Small intestine (tissue), 7 donors: Measurements from ENCODE around the gene MAN1B1. TPM values are rescaled to one million over a fixed set of nuclear protein-coding genes. Genes with fewer than 3 reads are reported as not detected.
"Not testable (repeated sequence)": the region's sequence is repeated elsewhere in the genome, so short reads cannot be mapped to it uniquely, and the experiment has no call there.

Experiments used
- DNase-seq, 2 donors: peaks; one replicate each; pipeline versions ENCODE4 v3.0.0 to v3.0.0-alpha.2; 2013
- FAIRE-seq: peaks from 2 replicates; lab custom pipeline; 2012; peaks lifted over from hg19 to GRCh38; lab: Jason Lieb, UNC
- H3K27ac ChIP-seq, 3 donors: one replicate each; pipeline ENCODE4 v1.5.1; 2013; ENCODE audit warnings: low read length in 2 of 3, mild to moderate bottlenecking in 2 of 3, control low read depth in 1 of 3, inconsistent platforms in 1 of 3, low read depth in 1 of 3, moderate library complexity in 1 of 3
- H3K27me3 ChIP-seq, 3 donors: one replicate each; pipeline ENCODE4 v1.6.1; 2013; ENCODE audit warnings: low read length in 3 of 3, inconsistent platforms in 1 of 3; ENCODE audit not compliant: control insufficient read depth in 3 of 3, insufficient read depth in 3 of 3
- H3K36me3 ChIP-seq, 3 donors: one replicate each; pipeline ENCODE4 v1.6.1; 2013; ENCODE audit warnings: low read length in 3 of 3, inconsistent platforms in 1 of 3, low read depth in 1 of 3, mild to moderate bottlenecking in 1 of 3, moderate library complexity in 1 of 3; ENCODE audit not compliant: control insufficient read depth in 3 of 3, insufficient read depth in 2 of 3
- H3K4me1 ChIP-seq, 3 donors: one replicate each; pipeline ENCODE4 v1.6.1; 2013; ENCODE audit warnings: low read length in 2 of 3, inconsistent platforms in 1 of 3, low read depth in 1 of 3, mild to moderate bottlenecking in 1 of 3, moderate library complexity in 1 of 3; ENCODE audit not compliant: control insufficient read depth in 3 of 3, insufficient read depth in 2 of 3
- H3K4me3 ChIP-seq, 3 donors: one replicate each; pipeline ENCODE4 v1.5.1; 2013; ENCODE audit warnings: low read length in 3 of 3, control low read depth in 1 of 3, inconsistent platforms in 1 of 3, low read depth in 1 of 3, mild to moderate bottlenecking in 1 of 3, moderate library complexity in 1 of 3
- H3K9me3 ChIP-seq, 2 donors: one replicate each; pipeline ENCODE4 v1.6.1; 2013; ENCODE audit warnings: low read depth in 1 of 2, low read length in 1 of 2; ENCODE audit not compliant: control insufficient read depth in 2 of 2, insufficient read depth in 1 of 2
- WGBS, 3 donors: extraction: QIAGEN DNeasy Blood & Tissue Kit; methylation state at CpG; one replicate each; pipeline ENCODE4 v1.1.7; 2013; 5-methylcytosine and 5-hydroxymethylcytosine counted together
- polyA plus RNA-seq, 4 donors: library from polyadenylated mRNA; stranded (reverse) in 3 of 4; unstranded in 1 of 4; fragments of 200-250 nt in 3 of 4; fragments of 120-200 nt in 1 of 4; gene quantifications; one replicate each; pipeline versions ENCODE4 v1.2.1 to v1.2.3, GENCODE V29; 2013
- donor health status: healthy with polysubstance abuse.
- donor health status: control.
- donor health status: control.
- donor health status: Bipolar disorder and iron deficiency.
- donor health status: healthy.

Gene MAN1B1
- polyA plus RNA-seq, 4 donors, result 40.3 to 69.4 (median 42.5) TPM

DNA sequence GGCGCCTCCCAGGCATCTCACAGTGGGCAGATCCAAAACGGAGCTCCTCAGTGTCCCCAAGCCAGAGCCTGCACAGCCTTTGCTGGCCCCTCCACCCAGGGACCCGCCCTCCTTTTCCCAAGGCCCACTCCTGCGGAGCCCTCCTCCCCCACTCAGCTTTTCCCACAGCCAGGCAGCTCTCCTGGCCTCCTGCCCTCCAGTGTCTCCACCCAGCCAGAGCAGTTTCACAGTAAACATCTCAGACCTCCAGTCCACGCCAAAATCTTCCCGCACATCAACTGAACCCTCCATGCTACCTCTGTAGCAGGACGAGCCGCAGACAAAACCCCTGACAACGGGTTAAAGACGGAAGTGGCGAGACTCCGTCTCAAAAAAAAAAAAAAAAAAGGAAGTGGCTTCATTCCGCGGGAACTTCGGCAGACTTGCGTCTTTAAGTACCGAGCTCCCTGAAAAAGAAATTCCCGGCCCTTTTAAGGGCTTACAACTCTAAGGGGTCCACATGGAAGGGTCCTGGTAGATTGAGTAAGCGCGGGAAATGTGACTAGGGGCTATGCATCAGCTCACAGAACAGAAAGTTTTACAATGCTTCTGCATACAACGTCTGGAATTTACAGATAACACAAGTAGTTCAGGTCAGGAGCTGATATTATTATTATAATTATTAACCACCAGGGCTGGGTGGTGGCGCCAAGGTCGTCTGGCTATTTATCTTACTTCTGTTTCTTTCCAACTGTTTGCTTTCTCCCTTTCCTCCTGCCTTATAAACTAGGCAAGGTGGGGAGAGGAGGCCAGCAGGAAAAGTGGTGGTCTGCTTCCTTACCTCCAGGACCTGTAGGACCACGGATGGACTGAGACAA lies 40.7 kb downstream of the MAN1B1 start:
- H3K27me3 ChIP-seq, result peaks cover 0 to 4% (median 1%) of the 10 kb centered on the region in 3 donors
- H3K4me3 ChIP-seq, result peak overlapping the region in 2 of 3 donors; percentile 72 to 80
- 0 to 15% (median 4%) methylated on average over 24 of the region's 24 CpGs for WGBS, 3 donors
- H3K36me3 ChIP-seq, result no peaks in the 10 kb centered on the region
- FAIRE-seq (no peak), DNase-seq (peak; percentile 76 to 83)
- H3K4me1 ChIP-seq, result peaks cover 0 to 23% (median 6%) of the 10 kb centered on the region in 3 donors
- peak overlapping the region; percentile 73 to 94 (median 78) for H3K27ac ChIP-seq
- peaks cover 0 to 5% of the 10 kb centered on the region in 2 donors for H3K9me3 ChIP-seq

DNA sequence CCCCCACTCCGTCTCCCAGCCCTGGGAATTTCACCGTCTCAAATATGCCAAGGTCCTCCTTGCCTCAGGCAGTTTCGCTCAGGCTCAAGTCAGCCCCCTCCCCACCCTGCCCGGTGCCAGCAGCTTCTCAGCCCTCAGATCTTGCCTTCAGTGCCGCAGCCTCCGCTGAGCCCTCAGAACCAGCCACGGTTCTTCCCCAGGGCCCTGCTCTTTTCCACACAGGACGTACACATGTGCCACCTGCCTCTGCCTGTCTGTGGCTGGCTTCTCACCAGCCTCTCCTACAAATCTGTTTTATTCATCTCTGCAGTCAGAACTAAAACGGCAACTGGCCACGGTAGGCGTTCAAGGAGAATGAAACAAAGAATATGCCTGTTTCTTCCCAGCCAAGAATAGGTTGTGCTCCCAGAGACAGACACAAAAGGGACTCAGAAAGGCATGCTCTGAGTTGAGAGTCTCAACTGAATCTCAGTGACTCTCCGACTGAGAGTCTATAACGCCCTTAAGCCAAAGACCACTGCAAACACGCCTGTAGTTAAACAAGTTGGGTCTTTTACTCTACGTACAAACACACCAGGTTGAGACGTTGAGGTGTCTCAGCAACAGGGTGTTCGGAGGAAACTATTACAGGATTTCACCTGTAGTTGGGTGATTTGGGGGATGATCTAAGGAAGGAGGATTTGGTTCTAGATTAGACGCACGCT lies 41.5 kb downstream of the MAN1B1 start:
- H3K9me3 ChIP-seq, result peaks cover 0 to 5% of the 10 kb centered on the region in 2 donors
- peaks cover 0 to 23% (median 6%) of the 10 kb centered on the region in 3 donors for H3K4me1 ChIP-seq
- no peak for FAIRE-seq
- 9 to 42% (median 10%) methylated on average over 19 of the region's 19 CpGs for WGBS, 3 donors
- H3K27ac ChIP-seq, result peak overlapping the region; percentile 73 to 94 (median 78)
- peak overlapping the region in 2 of 3 donors; percentile 72 to 80 for H3K4me3 ChIP-seq
- peaks cover 0 to 8% (median 1%) of the 10 kb centered on the region in 3 donors for H3K27me3 ChIP-seq
- H3K36me3 ChIP-seq, result no peaks in the 10 kb centered on the region
- peak in 1 of 2 donors; percentile 29 for DNase-seq

DNA sequence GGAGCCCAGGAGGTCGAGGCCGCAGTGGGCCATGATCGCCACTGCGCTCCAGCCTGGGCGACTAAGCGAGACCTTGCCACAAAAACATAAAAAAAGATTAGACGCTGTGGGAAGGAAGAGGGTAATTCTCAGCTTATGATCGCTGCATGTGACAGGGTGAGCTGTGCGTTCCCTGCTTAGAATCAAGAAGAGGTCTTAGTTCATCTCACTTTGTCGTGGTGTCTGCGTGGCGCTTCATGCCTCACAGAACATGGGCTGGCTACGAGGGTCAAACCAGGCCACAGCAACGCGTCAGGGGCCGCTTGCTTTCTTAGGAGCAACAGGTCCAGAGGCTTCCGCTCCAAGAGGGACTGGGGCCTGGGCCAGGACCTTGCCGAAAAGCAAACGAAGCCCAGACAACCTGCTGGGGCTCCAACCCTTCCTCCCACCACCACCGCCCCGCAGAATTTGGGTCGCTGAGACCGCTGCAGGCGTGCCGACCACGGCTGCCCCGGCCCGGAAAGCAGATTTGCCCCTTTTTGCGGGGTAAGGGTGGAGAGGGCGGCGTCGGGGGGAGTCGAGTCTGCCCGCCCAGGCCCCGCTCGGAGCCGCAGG lies 42.2 kb downstream of the MAN1B1 start:
- Histone ChIP-seq H3K27me3 (peaks cover 0 to 11% (median 1%) of the 10 kb centered on the region in 3 donors), H3K27ac (peak overlapping the region; percentile 73 to 94 (median 78)), H3K4me1 (peaks cover 0 to 23% (median 6%) of the 10 kb centered on the region in 3 donors), H3K36me3 (no peaks in the 10 kb centered on the region), H3K9me3 (peaks cover 0 to 5% of the 10 kb centered on the region in 2 donors), H3K4me3 (peak overlapping the region; percentile 51 to 80 (median 72))
- WGBS, 3 donors, result 2 to 12% (median 3%) methylated on average over 35 to 37 of the region's 37 CpGs
- DNase-seq (peak; percentile 43 to 65), FAIRE-seq (no peak)

DNA sequence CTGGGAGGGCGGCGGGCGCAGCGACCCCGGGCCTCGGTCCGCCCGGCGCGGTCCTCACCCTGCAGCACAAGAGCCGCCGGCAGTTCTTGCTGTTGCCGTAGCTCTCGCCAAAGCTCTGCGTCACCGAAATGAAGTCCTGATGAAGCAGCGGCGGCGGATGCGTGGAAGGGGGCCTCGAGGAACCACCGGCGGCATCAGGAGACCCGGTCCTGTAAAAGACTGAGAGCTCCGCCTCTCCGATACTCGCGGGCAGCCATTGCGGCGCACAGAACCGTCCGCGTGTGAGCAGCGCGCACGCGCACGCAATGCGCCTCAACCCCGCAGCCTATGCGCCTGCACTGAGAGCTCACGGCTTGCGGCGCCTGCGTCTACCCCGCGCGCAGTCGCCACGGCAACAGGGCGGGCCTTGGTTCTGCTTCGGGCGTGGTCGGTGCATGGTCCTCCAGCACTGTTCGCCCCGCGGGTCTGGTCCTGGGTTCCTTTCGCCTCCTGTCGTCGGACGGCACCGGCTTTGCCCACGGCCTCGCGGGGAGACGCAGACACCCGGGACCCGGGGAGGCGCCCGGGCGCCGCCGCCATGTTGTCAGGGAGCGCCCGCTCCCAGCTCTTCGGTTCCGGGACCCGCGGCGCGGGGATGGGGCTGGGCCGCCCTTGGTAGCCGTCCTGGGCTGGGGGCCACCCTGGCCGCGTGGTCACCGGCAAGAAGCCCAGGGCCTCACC lies 42.8 kb downstream of the MAN1B1 start:
- FAIRE-seq, result no peak

DNA sequence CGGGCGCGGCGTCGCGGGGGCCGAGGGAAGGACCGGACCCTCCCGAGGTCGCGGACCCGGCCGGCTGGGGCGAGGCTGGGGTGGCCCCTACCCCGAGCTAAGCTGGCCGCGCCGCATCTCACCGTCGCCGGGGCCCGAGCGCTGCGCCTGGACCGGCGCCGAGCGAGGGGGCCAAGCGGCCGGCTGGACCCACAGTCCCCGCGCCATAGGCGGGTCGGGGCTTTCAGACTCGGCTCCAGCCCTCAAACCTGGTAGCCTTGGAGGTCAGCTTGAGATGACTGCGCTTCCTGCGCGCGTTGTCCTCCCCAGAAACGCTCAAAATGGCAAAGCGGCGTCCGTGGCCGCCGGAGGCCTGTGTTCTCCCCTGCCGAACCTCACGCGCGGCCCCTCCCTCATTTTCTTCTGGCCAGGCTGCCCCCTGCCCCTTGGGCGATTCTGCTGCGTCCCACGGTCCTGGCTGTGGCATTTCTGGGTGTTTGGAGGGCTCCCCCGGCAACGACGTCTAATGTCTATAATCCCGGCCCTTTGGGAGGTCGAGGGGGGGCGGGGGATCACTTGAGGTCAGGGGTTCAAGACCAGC lies 43.5 kb downstream of the MAN1B1 start:
- Histone ChIP-seq H3K27ac (peak overlapping the region; percentile 41 to 94 (median 78)), H3K27me3 (peaks cover 0 to 15% (median 1%) of the 10 kb centered on the region in 3 donors)
- no peak for FAIRE-seq

More for the DNA sequence above, 42.8 kb downstream of the MAN1B1 start:
- H3K36me3 ChIP-seq, result no peaks in the 10 kb centered on the region
- 0 to 1% (median 0%) methylated on average over 69 to 86 of the region's 86 CpGs for WGBS, 3 donors
- DNase-seq, result peak; percentile 94 to 95
- peak overlapping the region; percentile 73 to 94 (median 78) for H3K27ac ChIP-seq
- H3K9me3 ChIP-seq, result peaks cover 0 to 5% of the 10 kb centered on the region in 2 donors
- peak overlapping the region; percentile 51 to 80 (median 72) for H3K4me3 ChIP-seq
- peaks cover 0 to 15% (median 1%) of the 10 kb centered on the region in 3 donors for H3K27me3 ChIP-seq
- peaks cover 0 to 23% (median 6%) of the 10 kb centered on the region in 3 donors for H3K4me1 ChIP-seq

DNA sequence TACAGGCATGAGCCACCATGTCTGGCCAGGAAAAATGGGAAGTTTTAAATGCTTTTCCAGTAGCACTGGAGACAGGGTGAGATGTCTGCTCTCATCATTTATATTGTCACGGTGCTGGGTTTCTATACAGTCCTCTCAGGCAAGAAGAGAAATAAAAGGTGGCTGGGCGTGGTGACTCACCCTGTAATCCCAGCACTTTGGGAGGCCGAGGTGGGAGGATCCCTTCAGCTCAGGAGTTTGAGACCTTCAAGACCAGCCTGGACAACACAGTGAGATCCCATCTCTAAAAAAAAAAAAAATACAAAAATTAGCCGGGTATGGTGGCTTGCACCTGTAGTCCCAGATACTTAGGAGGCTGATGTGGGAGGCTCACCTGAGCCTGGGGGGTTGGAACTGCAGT lies 47.4 kb downstream of the MAN1B1 start:
- Histone ChIP-seq H3K4me1 (peaks cover 0 to 3% (median 0%) of the 10 kb centered on the region in 3 donors), H3K36me3 (no peaks in the 10 kb centered on the region), H3K27me3 (peaks cover 8 to 51% (median 20%) of the 10 kb centered on the region in 3 donors), H3K9me3 (peaks cover 0 to 5% of the 10 kb centered on the region in 2 donors), H3K4me3 (no peak overlapping the region), H3K27ac (no peak overlapping the region)
- DNase-seq (no peak), FAIRE-seq (no peak)
- 55 to 79% (median 66%) methylated on average over 4 of the region's 4 CpGs for WGBS, 3 donors

More for the DNA sequence above, 43.5 kb downstream of the MAN1B1 start:
- Histone ChIP-seq H3K9me3 (peaks cover 0 to 5% of the 10 kb centered on the region in 2 donors), H3K4me1 (peaks cover 0 to 23% (median 6%) of the 10 kb centered on the region in 3 donors), H3K36me3 (no peaks in the 10 kb centered on the region), H3K4me3 (peak overlapping the region; percentile 51 to 80 (median 72))
- DNase-seq, result no peak
- WGBS, 3 donors, result 5 to 18% (median 13%) methylated on average over 41 to 58 of the region's 58 CpGs

DNA sequence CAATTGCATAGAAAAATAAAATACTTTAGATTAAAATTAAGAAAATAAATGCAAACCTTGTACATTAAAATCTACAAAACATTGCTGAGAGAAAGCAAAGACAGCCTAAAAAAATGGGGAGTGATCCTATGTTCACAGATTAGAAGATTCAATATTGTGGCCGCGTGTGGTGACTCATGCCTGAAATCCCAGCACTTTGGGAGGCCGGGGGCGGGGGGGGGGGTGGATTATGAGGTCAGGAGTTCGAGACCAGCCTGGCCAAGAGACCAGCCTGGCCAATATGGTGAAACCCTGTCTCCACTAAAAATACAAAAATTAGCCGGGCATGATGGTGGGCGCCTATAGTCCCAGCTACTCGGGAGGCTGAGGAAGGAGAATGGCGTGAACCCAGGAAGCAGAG lies 48.4 kb downstream of the MAN1B1 start:
- not testable (repeated sequence) for FAIRE-seq, DNase-seq, H3K36me3 ChIP-seq, H3K9me3 ChIP-seq, H3K27ac ChIP-seq, H3K4me1 ChIP-seq, H3K4me3 ChIP-seq
- 58 to 81% (median 60%) methylated on average over 9 of the region's 9 CpGs for WGBS, 3 donors
- peaks cover 14 to 59% (median 27%) of the 10 kb centered on the region in 3 donors for H3K27me3 ChIP-seq
